HepG2 (cell line): ENCODE data around the gene CDH23.

Experiments used
- HMG20B ChIP-seq: conservative IDR thresholded peaks from 2 replicates; pipeline ENCODE4 v1.6.1; 2016; ENCODE audit warnings: missing genetic modification reagents, missing compliant biosample characterization
- PHF8 ChIP-seq: sonication (generic); formaldehyde crosslinking; IDR thresholded peaks from 2 replicates; pipeline ENCODE4 v1.5.0; 2020; ENCODE audit warnings: missing genetic modification reagents
- POLR2AphosphoS2 ChIP-seq: IDR thresholded peaks from 2 replicates; pipeline ENCODE4 v1.6.1; 2011; ENCODE audit warnings: low read depth, low read length, improper control_type of control experiment

DNA sequence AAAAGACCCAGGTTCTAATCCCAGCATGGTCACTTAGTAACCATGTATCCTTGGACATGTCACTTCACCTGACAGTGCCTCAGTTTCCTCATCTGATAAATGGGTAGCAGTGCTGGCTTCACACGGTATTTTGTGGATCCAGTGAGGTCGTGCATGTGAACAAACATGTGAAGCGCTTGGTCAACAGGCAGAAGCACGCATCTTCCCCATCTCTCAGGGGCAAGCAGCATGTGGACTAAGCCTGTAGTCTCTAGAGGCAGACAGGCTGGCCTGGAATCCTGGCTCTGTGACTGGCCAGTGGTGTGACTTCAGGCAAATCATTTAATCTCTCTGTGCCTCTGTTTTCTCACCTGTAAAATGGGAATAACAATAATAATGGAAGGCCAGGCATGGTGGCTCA is 207.0 kb downstream of the CDH23 start:
- TF ChIP-seq POLR2AphosphoS2 (no peak), PHF8 (no peak), HMG20B (no peak)
